ENCODE measurements around the gene MOB4. TPM values are rescaled to one million over a fixed set of nuclear protein-coding genes. Genes with fewer than 3 reads are reported as not detected.

Gene MOB4
- total RNA-seq, 1 donor from 2014 or later: 46.4 TPM

- Mint-ChIP-seq H3K9me3 (ENCODE audit: unreplicated experiment) (no peaks in the 10 kb centered on the region), H3K4me3 (ENCODE audit: unreplicated experiment) (no peak overlapping the region), H3K27ac (ENCODE audit: unreplicated experiment) (no peak overlapping the region), H3K27me3 (ENCODE audit: unreplicated experiment) (peaks cover 2% of the 10 kb centered on the region), H3K36me3 (ENCODE audit: unreplicated experiment) (no peaks in the 10 kb centered on the region), H3K4me1 (ENCODE audit: low read depth, unreplicated experiment) (no peaks in the 10 kb centered on the region)
- no peak for DNase-seq
- TF ChIP-seq, protein P1, sequence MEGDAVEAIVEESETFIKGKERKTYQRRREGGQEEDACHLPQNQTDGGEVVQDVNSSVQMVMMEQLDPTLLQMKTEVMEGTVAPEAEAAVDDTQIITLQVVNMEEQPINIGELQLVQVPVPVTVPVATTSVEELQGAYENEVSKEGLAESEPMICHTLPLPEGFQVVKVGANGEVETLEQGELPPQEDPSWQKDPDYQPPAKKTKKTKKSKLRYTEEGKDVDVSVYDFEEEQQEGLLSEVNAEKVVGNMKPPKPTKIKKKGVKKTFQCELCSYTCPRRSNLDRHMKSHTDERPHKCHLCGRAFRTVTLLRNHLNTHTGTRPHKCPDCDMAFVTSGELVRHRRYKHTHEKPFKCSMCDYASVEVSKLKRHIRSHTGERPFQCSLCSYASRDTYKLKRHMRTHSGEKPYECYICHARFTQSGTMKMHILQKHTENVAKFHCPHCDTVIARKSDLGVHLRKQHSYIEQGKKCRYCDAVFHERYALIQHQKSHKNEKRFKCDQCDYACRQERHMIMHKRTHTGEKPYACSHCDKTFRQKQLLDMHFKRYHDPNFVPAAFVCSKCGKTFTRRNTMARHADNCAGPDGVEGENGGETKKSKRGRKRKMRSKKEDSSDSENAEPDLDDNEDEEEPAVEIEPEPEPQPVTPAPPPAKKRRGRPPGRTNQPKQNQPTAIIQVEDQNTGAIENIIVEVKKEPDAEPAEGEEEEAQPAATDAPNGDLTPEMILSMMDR (IDR thresholded peaks at IDR 0.05; ENCODE audit: partially characterized antibody, unreplicated experiment): no peak
Observed at GRCh38 chr2:197600306-197600705, 84.4 kb downstream of the MOB4 start.

GRCh38 chr2:197601726-197602125 is 85.9 kb downstream of the MOB4 start:
- no peak overlapping the region for H3K4me3 Mint-ChIP-seq (ENCODE audit: unreplicated experiment)
- H3K27ac Mint-ChIP-seq (ENCODE audit: unreplicated experiment): no peak overlapping the region
- no peaks in the 10 kb centered on the region for H3K4me1 Mint-ChIP-seq (ENCODE audit: low read depth, unreplicated experiment)
- H3K36me3 Mint-ChIP-seq (ENCODE audit: unreplicated experiment): no peaks in the 10 kb centered on the region
- peaks cover 2% of the 10 kb centered on the region for H3K27me3 Mint-ChIP-seq (ENCODE audit: unreplicated experiment)
- no peaks in the 10 kb centered on the region for H3K9me3 Mint-ChIP-seq (ENCODE audit: unreplicated experiment)
- no peak for DNase-seq
- TF ChIP-seq, protein P1 (IDR thresholded peaks at IDR 0.05; ENCODE audit: partially characterized antibody, unreplicated experiment): no peak

Other genes with a start within 250 kb of the MOB4 start
- 12.0 TPM for gene ANKRD44, start 205.3 kb upstream of the MOB4 start, total RNA-seq (ENCODE audit: unreplicated experiment)
- 401 TPM for gene SF3B1, start 81.0 kb upstream of the MOB4 start, total RNA-seq (ENCODE audit: unreplicated experiment)
- 13.2 TPM for gene COQ10B, start 62.5 kb upstream of the MOB4 start, total RNA-seq (ENCODE audit: unreplicated experiment)
- gene HSPD1, start 16.2 kb upstream of the MOB4 start, total RNA-seq (ENCODE audit: unreplicated experiment): 187 TPM
- gene HSPE1, start 15.7 kb upstream of the MOB4 start, total RNA-seq (ENCODE audit: unreplicated experiment): 83.5 TPM
- gene RFTN2, start 159.5 kb downstream of the MOB4 start, total RNA-seq (ENCODE audit: unreplicated experiment): 2.5 TPM
- 5.6 TPM for gene MARS2, start 189.3 kb downstream of the MOB4 start, total RNA-seq (ENCODE audit: unreplicated experiment)

All from glutamatergic neuron (in vitro differentiated cells).